H1 (cell line): ENCODE measurements around the gene NRXN3. TPM values are rescaled to one million over a fixed set of nuclear protein-coding genes. Genes with fewer than 3 reads are reported as not detected.

Experiments used
- CTCF ChIA-PET: fragments of 300-600 bp; sonication (Branson Sonifier 250); formaldehyde crosslinking; loops from one replicate; lab custom pipeline; 2021; ENCODE audit not compliant: partially characterized antibody; lab: Charles Lee
- POLR2A ChIA-PET: fragments of 300-600 bp; sonication (Branson Sonifier 250); formaldehyde crosslinking; loops from one replicate; lab custom pipeline; 2021; ENCODE audit warnings: inconsistent platforms; ENCODE audit not compliant: partially characterized antibody; lab: Charles Lee
- DNase-seq, 2 experiments: peaks; one replicate each; pipeline versions ENCODE4 v3.0.0 to v3.0.0-alpha.2; 2010 to 2022; ENCODE audit warnings: low spot score in 2 of 2, low read depth in 1 of 2, mixed read lengths in 1 of 2
- FAIRE-seq: peaks from 2 replicates; lab custom pipeline; 2011; peaks lifted over from hg19 to GRCh38; lab: Jason Lieb, UNC
- H2AFZ ChIP-seq: 2 replicates; pipeline ENCODE4 v1.8.1; 2012; ENCODE audit warnings: low read length, inconsistent platforms
- H2AK5ac ChIP-seq: 2 replicates; pipeline ENCODE4 v1.6.1; 2013; ENCODE audit warnings: low read depth, low read length
- H2BK120ac ChIP-seq: replicated peaks from 2 replicates; pipeline ENCODE3; 2013; ENCODE audit warnings: low read depth, low read length, inconsistent platforms
- H2BK12ac ChIP-seq: 2 replicates; pipeline ENCODE4 v1.6.1; 2013; ENCODE audit warnings: low read depth, low read length
- H2BK15ac ChIP-seq: 2 replicates; pipeline ENCODE4 v1.6.1; 2013; ENCODE audit warnings: low read length
- H2BK20ac ChIP-seq: 2 replicates; pipeline ENCODE4 v1.6.1; 2013; ENCODE audit warnings: low read length
- H2BK5ac ChIP-seq: 2 replicates; pipeline ENCODE4 v1.6.1; 2013; ENCODE audit warnings: low read depth, low read length
- H3K14ac ChIP-seq: 2 replicates; pipeline ENCODE4 v1.6.1; 2013; ENCODE audit warnings: inconsistent platforms; ENCODE audit not compliant: insufficient read length
- H3K18ac ChIP-seq: 2 replicates; pipeline ENCODE4 v1.6.1; 2013; ENCODE audit warnings: low read length; ENCODE audit errors: extremely low read depth
- H3K23ac ChIP-seq: 2 replicates; pipeline ENCODE4 v1.6.1; 2013; ENCODE audit warnings: inconsistent platforms; ENCODE audit not compliant: insufficient read length
- H3K23me2 ChIP-seq: 2 replicates; pipeline ENCODE4 v1.6.1; 2013; ENCODE audit warnings: low read depth, low read length
- H3K27ac ChIP-seq: 2 replicates; pipeline ENCODE4 v1.6.1; 2011; ENCODE audit warnings: low read depth, low read length, inconsistent platforms
- H3K27me3 ChIP-seq, 4 experiments: replicated peaks in 1 of 4; 1 replicate in 1 of 4; 2 replicates in 3 of 4; pipeline versions ENCODE4 v1.6.1 to v1.8.1; 2011 to 2013; ENCODE audit warnings: low read length in 3 of 4, mild to moderate bottlenecking in 3 of 4, inconsistent platforms in 2 of 4, mixed read lengths in 2 of 4, moderate library complexity in 1 of 4; ENCODE audit not compliant: control insufficient read depth in 3 of 4, insufficient read depth in 3 of 4; ENCODE audit errors: extremely low read depth in 1 of 4
- H3K36me3 ChIP-seq, 4 experiments: 2 replicates each; pipeline versions ENCODE4 v1.6.1 to v1.8.1; 2011 to 2013; ENCODE audit warnings: mild to moderate bottlenecking in 4 of 4, low read length in 3 of 4, moderate library complexity in 2 of 4, control low read depth in 1 of 4, inconsistent platforms in 1 of 4; ENCODE audit not compliant: insufficient read depth in 4 of 4, control insufficient read depth in 2 of 4
- H3K4ac ChIP-seq: replicated peaks from 2 replicates; pipeline ENCODE3; 2013; ENCODE audit warnings: low read length, low read depth, mixed read lengths, inconsistent platforms; ENCODE audit not compliant: insufficient read length
- H3K4me1 ChIP-seq, 4 experiments: replicated peaks in 1 of 4; 1 replicate in 1 of 4; 2 replicates in 3 of 4; pipeline versions ENCODE4 v1.6.1 to v1.8.1; 2011 to 2013; ENCODE audit warnings: low read length in 3 of 4, inconsistent platforms in 2 of 4, mixed read lengths in 1 of 4; ENCODE audit not compliant: insufficient read depth in 4 of 4, control insufficient read depth in 3 of 4
- H3K4me2 ChIP-seq, 2 experiments: 2 replicates each; pipeline versions ENCODE4 v1.6.1 to v1.8.1; 2011 to 2013; ENCODE audit warnings: low read depth in 2 of 2, low read length in 2 of 2, control low read depth in 1 of 2, inconsistent platforms in 1 of 2, mild to moderate bottlenecking in 1 of 2; ENCODE audit not compliant: insufficient read depth in 1 of 2
- H3K4me3 ChIP-seq, 4 experiments: fragments of 200-600, 300-600 bp in 1 of 4; sonication (generic), shearing (Covaris generic), sonication (Bioruptor Twin) in 1 of 4; 2 replicates each; pipeline versions ENCODE4 v1.5.1 to v1.8.1; 2011 to 2016; ENCODE audit warnings: low read length in 4 of 4, low read depth in 3 of 4, control low read depth in 2 of 4, inconsistent platforms in 2 of 4, mild to moderate bottlenecking in 2 of 4, mixed read lengths in 1 of 4, moderate library complexity in 1 of 4; ENCODE audit not compliant: insufficient read depth in 2 of 4; ENCODE audit errors: extremely low read depth in 1 of 4
- H3K56ac ChIP-seq: replicated peaks from 2 replicates; pipeline ENCODE3; 2013; ENCODE audit warnings: low read depth, mild to moderate bottlenecking, mixed read lengths, low read length, inconsistent platforms; ENCODE audit not compliant: insufficient read length
- H3K79me1 ChIP-seq: 2 replicates; pipeline ENCODE4 v1.6.1; 2013; ENCODE audit warnings: low read depth, low read length, control low read depth
- H3K79me2 ChIP-seq, 2 experiments: 2 replicates each; pipeline versions ENCODE4 v1.6.1 to v1.8.1; 2012 to 2013; ENCODE audit warnings: low read length in 2 of 2, mild to moderate bottlenecking in 2 of 2, inconsistent platforms in 1 of 2; ENCODE audit not compliant: insufficient read depth in 2 of 2, control insufficient read depth in 1 of 2
- H3K9ac ChIP-seq, 4 experiments: replicated peaks in 1 of 4; 1 replicate in 1 of 4; 2 replicates in 3 of 4; pipeline versions ENCODE4 v1.6.1 to v1.8.1; 2011 to 2013; ENCODE audit warnings: low read depth in 3 of 4, low read length in 3 of 4, control low read depth in 2 of 4, mild to moderate bottlenecking in 2 of 4, moderate library complexity in 2 of 4, inconsistent platforms in 1 of 4; ENCODE audit errors: extremely low read depth in 1 of 4
- H3K9me3 ChIP-seq, 2 experiments: 2 replicates each; pipeline versions ENCODE4 v1.6.1 to v1.8.1; 2012 to 2013; ENCODE audit warnings: mild to moderate bottlenecking in 2 of 2, moderate library complexity in 2 of 2, control low read depth in 1 of 2, inconsistent platforms in 1 of 2, low read depth in 1 of 2, low read length in 1 of 2, mixed read lengths in 1 of 2; ENCODE audit not compliant: insufficient read depth in 2 of 2
- H4K20me1 ChIP-seq, 2 experiments: replicated peaks in 1 of 2; 2 replicates each; pipeline versions ENCODE3 to v1.8.1; 2011 to 2013; ENCODE audit warnings: inconsistent platforms in 2 of 2, low read length in 2 of 2, mild to moderate bottlenecking in 1 of 2; ENCODE audit not compliant: insufficient read depth in 2 of 2, control insufficient read depth in 1 of 2
- H4K5ac ChIP-seq: 2 replicates; pipeline ENCODE4 v1.6.1; 2013; ENCODE audit warnings: low read length, low read depth, mixed read lengths, inconsistent platforms; ENCODE audit not compliant: insufficient read length
- H4K8ac ChIP-seq: 2 replicates; pipeline ENCODE4 v1.8.0; 2013; ENCODE audit warnings: mild to moderate bottlenecking, moderate library complexity, low read length, inconsistent platforms; ENCODE audit not compliant: insufficient read depth; ENCODE audit errors: extremely low read depth
- H4K91ac ChIP-seq: replicated peaks from 2 replicates; pipeline ENCODE3; 2013; ENCODE audit warnings: low read length, mixed read lengths, inconsistent platforms; ENCODE audit not compliant: insufficient read length
- JUND ChIP-seq: IDR thresholded peaks from 2 replicates; pipeline ENCODE4 v1.6.1; 2011; ENCODE audit warnings: mild to moderate bottlenecking, improper control_type of control experiment, low read length
- NANOG ChIP-seq: IDR thresholded peaks from 2 replicates; pipeline ENCODE4 v1.6.1; 2011; ENCODE audit warnings: low read length, low read depth, mild to moderate bottlenecking, inconsistent platforms; ENCODE audit not compliant: insufficient read depth, poor library complexity, severe bottlenecking
- POU5F1 ChIP-seq: IDR thresholded peaks from 2 replicates; pipeline ENCODE4 v1.6.1; 2011; ENCODE audit warnings: low read depth, mild to moderate bottlenecking, low read length, moderate library complexity
- RBBP5 ChIP-seq: IDR thresholded peaks from 2 replicates; pipeline ENCODE4 v1.7.1; 2012; ENCODE audit warnings: low read depth, mild to moderate bottlenecking, inconsistent platforms, low read length, moderate library complexity, borderline replicate concordance
- SAP30 ChIP-seq: fragments of 300-600 bp; sonication (generic); IDR thresholded peaks from 2 replicates; pipeline ENCODE4 v1.7.1; 2012; ENCODE audit warnings: low read length, moderate library complexity, mild to moderate bottlenecking, inconsistent platforms; ENCODE audit not compliant: insufficient read depth, insufficient replicate concordance
- SIRT6 ChIP-seq: IDR thresholded peaks from one replicate; pipeline ENCODE4 v1.7.1; 2012; ENCODE audit warnings: low read length, inconsistent platforms
- SUZ12 ChIP-seq: fragments of 200-600 bp; sonication (generic); IDR thresholded peaks from 2 replicates; pipeline ENCODE4 v1.6.1; 2012; ENCODE audit warnings: mild to moderate bottlenecking, inconsistent platforms, low read length, moderate library complexity, mixed read lengths
- TAF7 ChIP-seq: optimal IDR thresholded peaks from 2 replicates; pipeline ENCODE3; 2011; ENCODE audit warnings: low read depth, mild to moderate bottlenecking, inconsistent platforms, low read length, moderate library complexity, borderline replicate concordance
- TBP ChIP-seq: IDR thresholded peaks from 2 replicates; pipeline ENCODE4 v1.6.1; 2011; ENCODE audit warnings: low read depth, low read length, improper control_type of control experiment
- YY1 ChIP-seq: IDR thresholded peaks from 2 replicates; pipeline ENCODE4 v1.6.1; 2011; ENCODE audit warnings: low read depth, mild to moderate bottlenecking, low read length
- WGBS, 2 experiments: shearing (Covaris generic) in 1 of 2; methylation state at CpG; one replicate each; pipeline versions ENCODE4 v1.1.6 to v1.1.7; 2013 to 2015; ENCODE audit warnings: low lambda C conversion rate in 2 of 2, mixed read lengths in 2 of 2, inconsistent platforms in 1 of 2, low coverage in 1 of 2, missing lambda C conversion rate in 1 of 2; ENCODE audit not compliant: insufficient replicate concordance in 2 of 2, insufficient coverage in 1 of 2, insufficient read length in 1 of 2; ENCODE audit errors: extremely low coverage in 1 of 2, missing lambda C conversion rate in 1 of 2; 5-methylcytosine and 5-hydroxymethylcytosine counted together
- polyA plus RNA-seq, 7 experiments: library from polyadenylated mRNA; depleted of rRNA in 3 of 7; stranded (reverse) in 5 of 7; unstranded in 2 of 7; fragments of >200 nt in 5 of 7; fragments of 200-250 nt in 2 of 7; gene quantifications; 1 replicate in 5 of 7; 2 replicates in 1 of 7; 4 replicates in 1 of 7; pipeline versions ENCODE4 v1.2.1 to v1.2.3, GENCODE V29; 2011 to 2013; ENCODE audit warnings: missing spikeins in 2 of 7, mixed read lengths in 2 of 7
- total RNA-seq: library from RNA; stranded (reverse); fragmentation: NEBNext Ultra II Directional; extraction: Animal tissue kit (Norgen Biotek cat#: 25700); gene quantifications from 2 replicates; pipeline ENCODE4 v1.2.1, GENCODE V29; 2021

The NRXN3 gene
- total and polyA plus RNA-seq, 2 of the 8 experiments (the other 6 are each of a cell fraction or from before 2014, with no cell fraction given) = 2.6 to 4.1 TPM

DNA sequence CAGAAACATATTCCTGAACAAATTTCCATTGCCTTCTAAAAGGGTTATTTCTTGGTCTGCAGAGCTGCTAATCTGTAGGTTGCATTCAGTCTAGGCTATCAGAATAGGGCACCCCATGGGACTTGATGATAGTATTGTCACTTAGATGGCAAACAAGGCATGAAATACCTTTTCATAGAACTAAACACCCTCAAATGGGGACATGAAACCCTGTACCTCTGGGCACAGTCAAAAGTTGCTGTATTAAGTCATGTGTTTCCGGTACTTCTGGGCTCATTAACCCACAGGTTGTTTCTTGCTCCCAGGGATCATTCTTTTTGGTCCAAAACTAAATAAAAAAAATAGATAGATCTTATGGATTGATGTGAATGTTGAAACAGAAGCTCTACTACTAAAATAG lies 930.4 kb downstream of the NRXN3 start:
- CTCF ChIA-PET = interaction anchor here (1.6 kb wide), 1 partner anchor 444 kb away, joined by 4 read pairs; no protein-coding TSS in a partner anchor
- POLR2A ChIA-PET = no interaction called here
- FAIRE-seq = no peak

More for the DNA sequence above, 930.4 kb downstream of the NRXN3 start:
- no peak overlapping the region for H3K14ac ChIP-seq
- H3K27me3 ChIP-seq = no peaks in the 10 kb centered on the region
- no peak overlapping the region for H2BK5ac ChIP-seq
- no peak for DNase-seq
- no peaks in the 10 kb centered on the region for H3K4me1 ChIP-seq
- no peak overlapping the region for H3K27ac ChIP-seq
- H3K18ac ChIP-seq = no peak overlapping the region
- no peaks in the 10 kb centered on the region for H3K23me2 ChIP-seq
- no peak overlapping the region for H2BK12ac ChIP-seq
- H3K4me3 ChIP-seq = no peak overlapping the region
- no peak overlapping the region for H2BK20ac ChIP-seq
- H3K56ac ChIP-seq = no peak overlapping the region
- no peak overlapping the region for H3K4ac ChIP-seq
- H2BK120ac ChIP-seq = no peak overlapping the region
- no peaks in the 10 kb centered on the region for H3K79me1 ChIP-seq
- H3K23ac ChIP-seq = no peak overlapping the region
- H4K91ac ChIP-seq = no peak overlapping the region
- H3K9me3 ChIP-seq = no peaks in the 10 kb centered on the region
- H3K79me2 ChIP-seq = no peaks in the 10 kb centered on the region
- no peak overlapping the region for H2AK5ac ChIP-seq
- H4K8ac ChIP-seq = no peak overlapping the region
- WGBS, 2 experiments = 100% methylated on average over 1 of the region's 1 CpG; no CpG with 5 or more reads in 1 of the 2 experiments
- H4K20me1 ChIP-seq = no peaks in the 10 kb centered on the region
- no peak overlapping the region for H2BK15ac ChIP-seq
- no peak overlapping the region for H3K9ac ChIP-seq
- no peak overlapping the region for H4K5ac ChIP-seq
- H2AFZ ChIP-seq = no peak overlapping the region
- TF ChIP-seq JUND (no peak), RBBP5 (no peak), SAP30 (no peak), TAF7 (no peak), TBP (no peak), YY1 (no peak), NANOG (no peak), SIRT6 (no peak), POU5F1 (no peak), SUZ12 (no peak)
- H3K4me2 ChIP-seq = no peak overlapping the region
- no peaks in the 10 kb centered on the region for H3K36me3 ChIP-seq
